ENCODE measurements around the gene SERINC5.

DNA sequence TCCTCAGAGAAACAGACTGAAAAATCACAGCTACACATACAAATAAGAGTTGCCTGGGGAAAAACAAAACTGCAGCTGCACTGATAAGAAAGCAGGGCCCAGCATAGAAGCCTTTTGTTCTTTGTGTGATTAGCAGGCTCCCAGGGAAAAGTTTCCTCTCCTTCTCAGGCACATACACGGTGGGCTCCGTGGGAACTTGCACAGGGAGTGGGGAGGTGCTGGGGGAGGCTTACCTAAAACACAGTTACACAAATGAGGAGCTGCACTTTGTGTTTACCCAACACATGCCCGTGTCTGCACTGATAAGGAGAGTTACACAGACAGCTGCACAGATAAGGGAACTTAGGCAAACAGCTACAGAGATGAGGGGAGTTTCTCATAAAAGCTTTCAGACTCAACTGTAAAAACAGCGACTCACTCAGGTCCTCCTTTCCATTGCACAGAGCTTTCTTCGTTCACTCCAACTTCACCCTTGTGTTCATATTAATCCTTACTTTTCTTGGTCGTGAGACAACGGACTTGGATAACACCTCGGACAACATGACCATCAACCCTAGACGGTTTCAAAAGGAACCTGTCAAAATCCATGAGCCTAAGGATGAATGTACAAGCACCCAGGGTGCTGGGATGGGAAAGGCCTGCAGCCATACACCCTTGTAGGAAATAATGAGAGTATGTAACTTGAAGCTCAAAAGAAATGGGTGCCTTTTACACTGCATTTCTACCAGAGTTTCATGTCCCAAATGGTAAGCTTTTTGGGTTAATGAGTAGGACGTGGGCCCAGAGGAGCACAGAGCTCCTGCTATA lies 50.8 kb downstream of the SERINC5 start:
- TF ChIP-seq POLR2A (IDR thresholded peaks at IDR 0.05; ENCODE audit: low read depth, low read length) = no peak
- TF ChIP-seq, protein P1, sequence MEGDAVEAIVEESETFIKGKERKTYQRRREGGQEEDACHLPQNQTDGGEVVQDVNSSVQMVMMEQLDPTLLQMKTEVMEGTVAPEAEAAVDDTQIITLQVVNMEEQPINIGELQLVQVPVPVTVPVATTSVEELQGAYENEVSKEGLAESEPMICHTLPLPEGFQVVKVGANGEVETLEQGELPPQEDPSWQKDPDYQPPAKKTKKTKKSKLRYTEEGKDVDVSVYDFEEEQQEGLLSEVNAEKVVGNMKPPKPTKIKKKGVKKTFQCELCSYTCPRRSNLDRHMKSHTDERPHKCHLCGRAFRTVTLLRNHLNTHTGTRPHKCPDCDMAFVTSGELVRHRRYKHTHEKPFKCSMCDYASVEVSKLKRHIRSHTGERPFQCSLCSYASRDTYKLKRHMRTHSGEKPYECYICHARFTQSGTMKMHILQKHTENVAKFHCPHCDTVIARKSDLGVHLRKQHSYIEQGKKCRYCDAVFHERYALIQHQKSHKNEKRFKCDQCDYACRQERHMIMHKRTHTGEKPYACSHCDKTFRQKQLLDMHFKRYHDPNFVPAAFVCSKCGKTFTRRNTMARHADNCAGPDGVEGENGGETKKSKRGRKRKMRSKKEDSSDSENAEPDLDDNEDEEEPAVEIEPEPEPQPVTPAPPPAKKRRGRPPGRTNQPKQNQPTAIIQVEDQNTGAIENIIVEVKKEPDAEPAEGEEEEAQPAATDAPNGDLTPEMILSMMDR (conservative IDR thresholded peaks at IDR 0.05; ENCODE audit: low read depth, low read length) = no peak
- no peak for TF ChIP-seq FOS (IDR thresholded peaks at IDR 0.05; ENCODE audit: low read depth, low read length)
- TF ChIP-seq, protein P2, sequence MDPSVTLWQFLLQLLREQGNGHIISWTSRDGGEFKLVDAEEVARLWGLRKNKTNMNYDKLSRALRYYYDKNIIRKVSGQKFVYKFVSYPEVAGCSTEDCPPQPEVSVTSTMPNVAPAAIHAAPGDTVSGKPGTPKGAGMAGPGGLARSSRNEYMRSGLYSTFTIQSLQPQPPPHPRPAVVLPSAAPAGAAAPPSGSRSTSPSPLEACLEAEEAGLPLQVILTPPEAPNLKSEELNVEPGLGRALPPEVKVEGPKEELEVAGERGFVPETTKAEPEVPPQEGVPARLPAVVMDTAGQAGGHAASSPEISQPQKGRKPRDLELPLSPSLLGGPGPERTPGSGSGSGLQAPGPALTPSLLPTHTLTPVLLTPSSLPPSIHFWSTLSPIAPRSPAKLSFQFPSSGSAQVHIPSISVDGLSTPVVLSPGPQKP (IDR thresholded peaks at IDR 0.05; ENCODE audit: borderline replicate concordance, low read depth, low read length) = no peak
